Thyroid gland (tissue), 4 donors: ENCODE results near the gene EPHA5. TPM values are rescaled to one million over a fixed set of nuclear protein-coding genes. Genes with fewer than 3 reads are reported as not detected.

Source experiments
- DNase-seq, 2 donors: peaks; one replicate each; pipeline ENCODE4 v3.0.0-alpha.2; 2019
- H3K27ac ChIP-seq, 3 donors: fragments of 200-600 bp; sonication (generic); 1 replicate in 2 of 3; 2 replicates in 1 of 3; pipeline ENCODE4 v1.5.1; 2016 to 2019; ENCODE audit warnings: mild to moderate bottlenecking in 1 of 3, moderate library complexity in 1 of 3
- H3K27me3 ChIP-seq: fragments of 200-600 bp; sonication (generic); one replicate; pipeline ENCODE4 v1.5.1; 2019
- H3K36me3 ChIP-seq, 2 donors: fragments of 200-600 bp; sonication (generic); one replicate each; pipeline ENCODE4 v1.5.1; 2016 to 2019
- H3K4me1 ChIP-seq, 2 donors: fragments of 200-600 bp; sonication (generic); one replicate each; pipeline ENCODE4 v1.5.1; 2017 to 2019
- H3K4me3 ChIP-seq, 3 donors: fragments of 200-600 bp; sonication (generic); replicated peaks in 1 of 3; 1 replicate in 2 of 3; 2 replicates in 1 of 3; pipeline ENCODE4 v1.5.1; 2016; ENCODE audit warnings: mild to moderate bottlenecking in 1 of 3
- H3K9me3 ChIP-seq: fragments of 200-600 bp; sonication (generic); one replicate; pipeline ENCODE4 v1.5.1; 2017
- CTCF ChIP-seq, 6 experiments: fragments of 200-600 bp in 3 of 6; fragments of 450-650 bp in 3 of 6; sonication (generic) in 3 of 6; IDR thresholded peaks; one replicate each; pipeline ENCODE4 v1.5.1; 2016 to 2019; ENCODE audit warnings: antibody characterized with exemption in 6 of 6, mild to moderate bottlenecking in 2 of 6, inconsistent platforms in 1 of 6, moderate library complexity in 1 of 6
- POLR2A ChIP-seq, 2 donors: fragments of 450-650 bp; IDR thresholded peaks; one replicate each; pipeline ENCODE4 v1.6.1; 2017; ENCODE audit warnings: antibody characterized with exemption in 2 of 2, mild to moderate bottlenecking in 2 of 2, moderate library complexity in 1 of 2
- WGBS, 2 donors: methylation state at CpG; one replicate each; pipeline ENCODE4 v1.1.5; 2017; 5-methylcytosine and 5-hydroxymethylcytosine counted together
- intact Hi-C: fragments of 100-400 bp; cut with DNase I; formaldehyde crosslinking; loops from one replicate; pipeline ENCODE4 v1.15.1; 2023
- total RNA-seq, 4 donors: library from RNA; depleted of rRNA; stranded (reverse); fragments of >200 nt; gene quantifications; one replicate each; pipeline ENCODE4 v1.2.3, GENCODE V29; 2016

The EPHA5 gene
- total RNA-seq, 4 donors from 2014 or later: 1.5 to 5.4 (median 4.7) TPM

- TF ChIP-seq CTCF (IDR thresholded peaks at IDR 0.05): no peak
- TF ChIP-seq POLR2A (IDR thresholded peaks at IDR 0.05): no peak
- H3K27ac ChIP-seq: no peak overlapping the region
- no peak overlapping the region for H3K4me3 ChIP-seq
- no peaks in the 10 kb centered on the region for H3K9me3 ChIP-seq
- no peaks in the 10 kb centered on the region for H3K36me3 ChIP-seq
- DNase-seq: no peak
- intact Hi-C loops: no loop called here
- no peaks in the 10 kb centered on the region for H3K27me3 ChIP-seq
- 74 to 83% methylated on average over 4 of the region's 4 CpGs for WGBS, 2 donors
- H3K4me1 ChIP-seq: no peaks in the 10 kb centered on the region
Measured at GRCh38 chr4:65461781-65462180, 208.5 kb downstream of the EPHA5 start.

GRCh38 chr4:65457011-65457410, 213.3 kb downstream of the EPHA5 start:
- no peaks in the 10 kb centered on the region for H3K9me3 ChIP-seq
- H3K27ac ChIP-seq: no peak overlapping the region
- no peak for DNase-seq
- TF ChIP-seq CTCF (IDR thresholded peaks at IDR 0.05) (no peak), POLR2A (IDR thresholded peaks at IDR 0.05) (no peak)
- H3K4me3 ChIP-seq: no peak overlapping the region
- no peaks in the 10 kb centered on the region for H3K4me1 ChIP-seq
- H3K36me3 ChIP-seq: no peaks in the 10 kb centered on the region
- no peaks in the 10 kb centered on the region for H3K27me3 ChIP-seq
- 87 to 88% methylated on average over 2 of the region's 2 CpGs for WGBS, 2 donors
- intact Hi-C loops: no loop called here

- TF ChIP-seq CTCF (IDR thresholded peaks at IDR 0.05): no peak
- TF ChIP-seq POLR2A (IDR thresholded peaks at IDR 0.05): no peak
- Histone ChIP-seq H3K4me3 (no peak overlapping the region), H3K4me1 (no peaks in the 10 kb centered on the region), H3K27me3 (no peaks in the 10 kb centered on the region), H3K9me3 (no peaks in the 10 kb centered on the region), H3K36me3 (no peaks in the 10 kb centered on the region), H3K27ac (no peak overlapping the region)
- intact Hi-C loops: no loop called here
- no peak for DNase-seq
Measured at GRCh38 chr4:65456579-65456978, 213.7 kb downstream of the EPHA5 start.

GRCh38 chr4:65453398-65453797, 216.9 kb downstream of the EPHA5 start:
- H3K36me3 ChIP-seq: no peaks in the 10 kb centered on the region
- WGBS, 2 donors: 19 to 57% methylated on average over 3 of the region's 3 CpGs
- H3K27me3 ChIP-seq: no peaks in the 10 kb centered on the region
- H3K9me3 ChIP-seq: no peaks in the 10 kb centered on the region
- intact Hi-C loops: no loop called here
- TF ChIP-seq POLR2A (IDR thresholded peaks at IDR 0.05) (no peak), CTCF (IDR thresholded peaks at IDR 0.05) (no peak)
- no peak for DNase-seq
- H3K4me1 ChIP-seq: no peaks in the 10 kb centered on the region
- no peak overlapping the region for H3K4me3 ChIP-seq
- H3K27ac ChIP-seq: no peak overlapping the region

- no peaks in the 10 kb centered on the region for H3K9me3 ChIP-seq
- TF ChIP-seq CTCF (IDR thresholded peaks at IDR 0.05) (no peak), POLR2A (IDR thresholded peaks at IDR 0.05) (no peak)
- no peak overlapping the region for H3K4me3 ChIP-seq
- no peaks in the 10 kb centered on the region for H3K27me3 ChIP-seq
- intact Hi-C loops: no loop called here
- no peaks in the 10 kb centered on the region for H3K4me1 ChIP-seq
- no peak overlapping the region for H3K27ac ChIP-seq
- 70 to 75% methylated on average over 2 of the region's 2 CpGs for WGBS, 2 donors
- no peaks in the 10 kb centered on the region for H3K36me3 ChIP-seq
- no peak for DNase-seq
Measured at GRCh38 chr4:65450899-65451298, 219.4 kb downstream of the EPHA5 start.
